SK-N-SH treated with all-trans-retinoic acid at 6 μM for 48 hours (cell line): ENCODE measurements around the gene PPARD.

Experiments
- ARNTL ChIP-seq: fragments of 450-650 bp; formaldehyde crosslinking; IDR thresholded peaks from 2 replicates; pipeline ENCODE4 v1.5.0; 2020; ENCODE audit warnings: low read depth, mild to moderate bottlenecking, moderate library complexity, borderline replicate concordance
- ESRRG ChIP-seq: fragments of 250-450 bp; sonication (Bioruptor Pico); IDR thresholded peaks from 2 replicates; pipeline ENCODE4 v1.6.1; 2021; ENCODE audit warnings: mild to moderate bottlenecking
- RARB ChIP-seq: fragments of 250-450 bp; sonication (Bioruptor Pico); IDR thresholded peaks from 2 replicates; pipeline ENCODE4 v1.8.0; 2021; ENCODE audit warnings: mild to moderate bottlenecking, moderate library complexity
- TOX ChIP-seq: fragments of 250-450 bp; sonication (Bioruptor Pico); IDR thresholded peaks from 2 replicates; pipeline ENCODE4 v1.8.0; 2021; ENCODE audit warnings: mild to moderate bottlenecking, moderate library complexity, borderline replicate concordance
- ZFP3 ChIP-seq: fragments of 250-450 bp; sonication (Bioruptor Pico); IDR thresholded peaks from 2 replicates; pipeline ENCODE4 v1.5.0; 2020; ENCODE audit warnings: mild to moderate bottlenecking, moderate library complexity
- ZNF70 ChIP-seq: fragments of 450-650 bp; formaldehyde crosslinking; IDR thresholded peaks from 2 replicates; pipeline ENCODE4 v1.5.0; 2020; ENCODE audit warnings: mild to moderate bottlenecking, moderate library complexity
- ZNF8 ChIP-seq: fragments of 450-650 bp; formaldehyde crosslinking; IDR thresholded peaks from 2 replicates; pipeline ENCODE4 v1.5.0; 2020; ENCODE audit warnings: mild to moderate bottlenecking, moderate library complexity
- TF ChIP-seq, protein P1 (sequence below): fragments of 250-450 bp; sonication (Bioruptor Pico); IDR thresholded peaks from 2 replicates; pipeline ENCODE4 v1.8.0; 2020; ENCODE audit warnings: mild to moderate bottlenecking, moderate library complexity, borderline replicate concordance
- TF ChIP-seq, protein P2 (sequence below): fragments of 250-450 bp; sonication (Bioruptor Pico); IDR thresholded peaks from 2 replicates; pipeline ENCODE4 v1.8.0; 2021; ENCODE audit warnings: low read depth, mild to moderate bottlenecking, moderate library complexity, borderline replicate concordance

DNA sequence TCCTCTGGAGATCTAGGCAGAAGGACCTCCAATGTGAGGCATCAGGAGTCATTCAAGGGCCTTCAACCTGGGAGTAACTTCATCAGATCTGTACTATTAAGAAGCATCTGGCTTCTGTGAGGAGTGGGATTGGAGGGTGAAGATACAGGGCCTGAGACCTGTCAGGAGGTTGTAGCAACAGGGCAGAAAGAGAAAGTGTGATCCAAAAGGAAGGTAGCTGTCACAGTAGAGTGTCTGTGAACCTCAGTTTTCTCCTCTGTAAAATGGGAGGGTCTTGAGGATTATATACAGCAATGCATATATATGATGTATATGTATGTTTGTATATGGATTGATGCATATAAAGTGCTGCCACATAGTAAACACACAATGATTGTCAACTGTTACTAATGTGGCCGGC lies 123.3 kb downstream of the PPARD start:
- TF ChIP-seq ESRRG (CRISPR knock-in tag): no peak
- no peak for TF ChIP-seq ZNF70 (CRISPR knock-in tag)
- TF ChIP-seq ZNF8 (CRISPR knock-in tag): no peak
- TF ChIP-seq, protein P1, sequence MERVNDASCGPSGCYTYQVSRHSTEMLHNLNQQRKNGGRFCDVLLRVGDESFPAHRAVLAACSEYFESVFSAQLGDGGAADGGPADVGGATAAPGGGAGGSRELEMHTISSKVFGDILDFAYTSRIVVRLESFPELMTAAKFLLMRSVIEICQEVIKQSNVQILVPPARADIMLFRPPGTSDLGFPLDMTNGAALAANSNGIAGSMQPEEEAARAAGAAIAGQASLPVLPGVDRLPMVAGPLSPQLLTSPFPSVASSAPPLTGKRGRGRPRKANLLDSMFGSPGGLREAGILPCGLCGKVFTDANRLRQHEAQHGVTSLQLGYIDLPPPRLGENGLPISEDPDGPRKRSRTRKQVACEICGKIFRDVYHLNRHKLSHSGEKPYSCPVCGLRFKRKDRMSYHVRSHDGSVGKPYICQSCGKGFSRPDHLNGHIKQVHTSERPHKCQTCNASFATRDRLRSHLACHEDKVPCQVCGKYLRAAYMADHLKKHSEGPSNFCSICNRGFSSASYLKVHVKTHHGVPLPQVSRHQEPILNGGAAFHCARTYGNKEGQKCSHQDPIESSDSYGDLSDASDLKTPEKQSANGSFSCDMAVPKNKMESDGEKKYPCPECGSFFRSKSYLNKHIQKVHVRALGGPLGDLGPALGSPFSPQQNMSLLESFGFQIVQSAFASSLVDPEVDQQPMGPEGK (CRISPR knock-in tag): no peak
- no peak for TF ChIP-seq RARB (CRISPR knock-in tag)
- TF ChIP-seq TOX (CRISPR knock-in tag): no peak
- TF ChIP-seq ARNTL (CRISPR knock-in tag): no peak
- TF ChIP-seq ZFP3: no peak
- TF ChIP-seq, protein P2, sequence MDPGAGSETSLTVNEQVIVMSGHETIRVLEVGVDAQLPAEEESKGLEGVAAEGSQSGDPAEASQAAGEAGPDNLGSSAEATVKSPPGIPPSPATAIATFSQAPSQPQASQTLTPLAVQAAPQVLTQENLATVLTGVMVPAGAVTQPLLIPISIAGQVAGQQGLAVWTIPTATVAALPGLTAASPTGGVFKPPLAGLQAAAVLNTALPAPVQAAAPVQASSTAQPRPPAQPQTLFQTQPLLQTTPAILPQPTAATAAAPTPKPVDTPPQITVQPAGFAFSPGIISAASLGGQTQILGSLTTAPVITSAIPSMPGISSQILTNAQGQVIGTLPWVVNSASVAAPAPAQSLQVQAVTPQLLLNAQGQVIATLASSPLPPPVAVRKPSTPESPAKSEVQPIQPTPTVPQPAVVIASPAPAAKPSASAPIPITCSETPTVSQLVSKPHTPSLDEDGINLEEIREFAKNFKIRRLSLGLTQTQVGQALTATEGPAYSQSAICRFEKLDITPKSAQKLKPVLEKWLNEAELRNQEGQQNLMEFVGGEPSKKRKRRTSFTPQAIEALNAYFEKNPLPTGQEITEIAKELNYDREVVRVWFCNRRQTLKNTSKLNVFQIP (CRISPR knock-in tag): no peak
